ENCODE results near the gene MS4A3.

- TF ChIP-seq, protein P1, sequence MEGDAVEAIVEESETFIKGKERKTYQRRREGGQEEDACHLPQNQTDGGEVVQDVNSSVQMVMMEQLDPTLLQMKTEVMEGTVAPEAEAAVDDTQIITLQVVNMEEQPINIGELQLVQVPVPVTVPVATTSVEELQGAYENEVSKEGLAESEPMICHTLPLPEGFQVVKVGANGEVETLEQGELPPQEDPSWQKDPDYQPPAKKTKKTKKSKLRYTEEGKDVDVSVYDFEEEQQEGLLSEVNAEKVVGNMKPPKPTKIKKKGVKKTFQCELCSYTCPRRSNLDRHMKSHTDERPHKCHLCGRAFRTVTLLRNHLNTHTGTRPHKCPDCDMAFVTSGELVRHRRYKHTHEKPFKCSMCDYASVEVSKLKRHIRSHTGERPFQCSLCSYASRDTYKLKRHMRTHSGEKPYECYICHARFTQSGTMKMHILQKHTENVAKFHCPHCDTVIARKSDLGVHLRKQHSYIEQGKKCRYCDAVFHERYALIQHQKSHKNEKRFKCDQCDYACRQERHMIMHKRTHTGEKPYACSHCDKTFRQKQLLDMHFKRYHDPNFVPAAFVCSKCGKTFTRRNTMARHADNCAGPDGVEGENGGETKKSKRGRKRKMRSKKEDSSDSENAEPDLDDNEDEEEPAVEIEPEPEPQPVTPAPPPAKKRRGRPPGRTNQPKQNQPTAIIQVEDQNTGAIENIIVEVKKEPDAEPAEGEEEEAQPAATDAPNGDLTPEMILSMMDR (IDR thresholded peaks at IDR 0.05) = no peak
- TF ChIP-seq POLR2A (IDR thresholded peaks at IDR 0.05) (no peak), EP300 (IDR thresholded peaks at IDR 0.05) (no peak)
These were observed 42.0 kb downstream of the MS4A3 start for GRCh38 chr11:60098508-60098907.
